Activated T-cell treated with anti-CD3 and anti-CD28 coated beads for 4 hours (primary cell): ENCODE data around the gene PDE1A.

ENCODE experiments used
- DNase-seq: peaks from one replicate; pipeline ENCODE4 v3.0.0-alpha.2; 2020

Gene PDE1A

DNA sequence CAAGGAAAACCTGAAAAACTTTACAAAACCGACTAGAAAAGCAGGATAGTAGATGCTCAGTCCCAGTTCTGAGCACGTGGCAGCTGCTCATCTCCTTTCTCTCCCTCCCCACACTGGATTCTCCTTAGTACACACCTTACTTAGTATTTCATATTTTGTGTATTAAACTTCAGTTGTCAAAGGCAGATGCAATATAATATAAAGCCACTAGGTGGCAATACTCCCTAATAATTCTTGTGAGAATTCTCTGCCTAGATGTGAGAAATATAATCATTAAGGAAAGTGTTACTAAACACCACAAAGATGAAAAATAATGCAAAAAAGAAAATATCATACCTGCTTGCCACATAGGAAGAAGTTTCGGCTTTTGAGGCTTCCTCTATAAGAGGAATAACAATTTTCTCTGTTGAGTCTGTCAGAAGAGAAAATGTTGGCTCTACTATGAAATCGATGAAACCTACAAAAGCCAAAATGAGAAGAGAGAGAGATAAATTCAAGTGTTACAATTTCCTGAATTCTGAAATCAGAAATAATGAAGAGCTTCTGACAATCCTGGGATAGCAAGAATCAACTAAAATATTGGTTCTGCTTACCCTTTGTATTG lies 240.6 kb downstream of the PDE1A start:
- no peak for DNase-seq

DNA sequence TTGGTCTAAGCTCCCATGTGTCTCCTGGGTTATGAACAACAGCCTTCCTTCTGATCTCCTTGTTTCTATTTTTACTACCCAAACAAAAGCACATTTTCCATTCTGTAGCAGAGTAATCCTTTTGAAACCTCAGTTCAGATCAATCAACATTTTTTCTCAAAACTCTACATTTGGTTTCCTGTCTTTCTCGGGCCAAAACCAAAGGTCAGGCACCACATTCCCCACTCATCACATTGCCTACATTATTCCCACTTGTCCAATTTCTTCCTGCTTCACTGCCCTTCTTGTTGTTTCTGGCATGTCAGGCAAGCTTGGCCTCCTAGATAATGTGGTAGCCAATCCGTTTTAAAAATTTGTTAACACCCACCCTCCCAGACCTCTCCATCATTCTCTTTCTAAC lies 244.4 kb downstream of the PDE1A start:
- DNase-seq, result no peak

DNA sequence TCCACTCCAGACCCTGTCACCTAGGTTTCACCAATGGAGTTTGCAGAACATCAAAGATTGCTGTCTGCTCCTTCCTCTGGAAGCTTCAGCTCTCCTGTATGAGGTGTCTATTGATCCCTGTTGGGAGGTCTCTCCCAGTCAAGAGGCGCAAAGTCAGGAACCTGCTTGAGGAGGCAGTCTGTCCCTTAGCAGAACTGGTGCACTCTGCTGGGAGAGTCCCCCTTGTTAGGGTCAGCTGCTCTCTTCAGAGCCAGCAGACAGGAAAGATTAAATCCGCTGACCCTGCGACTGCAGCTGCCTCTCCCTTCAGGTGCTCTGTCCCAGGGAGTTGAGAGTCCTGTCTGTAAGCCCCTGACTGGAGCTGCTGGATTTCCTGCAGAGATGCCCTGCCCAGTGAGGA lies 245.5 kb downstream of the PDE1A start:
- DNase-seq, result no peak

DNA sequence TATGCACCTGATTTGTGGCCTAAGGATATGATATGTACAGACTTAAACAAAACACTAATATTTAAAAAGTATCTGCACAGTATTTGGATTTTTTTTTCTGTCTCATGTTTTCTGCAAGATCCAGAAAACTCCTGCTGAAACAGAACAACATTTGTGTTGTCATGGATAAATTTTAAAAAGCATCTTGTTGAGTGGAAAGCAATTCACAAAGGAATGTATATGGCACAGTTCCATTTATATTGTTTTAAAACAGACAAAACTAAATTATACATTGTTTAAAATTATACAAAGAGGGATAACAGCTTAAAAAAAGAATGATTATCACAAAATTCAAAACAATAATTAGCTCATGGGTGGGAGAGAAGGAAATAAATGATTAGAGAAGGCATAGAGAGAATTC lies 247.7 kb downstream of the PDE1A start:
- no peak for DNase-seq

DNA sequence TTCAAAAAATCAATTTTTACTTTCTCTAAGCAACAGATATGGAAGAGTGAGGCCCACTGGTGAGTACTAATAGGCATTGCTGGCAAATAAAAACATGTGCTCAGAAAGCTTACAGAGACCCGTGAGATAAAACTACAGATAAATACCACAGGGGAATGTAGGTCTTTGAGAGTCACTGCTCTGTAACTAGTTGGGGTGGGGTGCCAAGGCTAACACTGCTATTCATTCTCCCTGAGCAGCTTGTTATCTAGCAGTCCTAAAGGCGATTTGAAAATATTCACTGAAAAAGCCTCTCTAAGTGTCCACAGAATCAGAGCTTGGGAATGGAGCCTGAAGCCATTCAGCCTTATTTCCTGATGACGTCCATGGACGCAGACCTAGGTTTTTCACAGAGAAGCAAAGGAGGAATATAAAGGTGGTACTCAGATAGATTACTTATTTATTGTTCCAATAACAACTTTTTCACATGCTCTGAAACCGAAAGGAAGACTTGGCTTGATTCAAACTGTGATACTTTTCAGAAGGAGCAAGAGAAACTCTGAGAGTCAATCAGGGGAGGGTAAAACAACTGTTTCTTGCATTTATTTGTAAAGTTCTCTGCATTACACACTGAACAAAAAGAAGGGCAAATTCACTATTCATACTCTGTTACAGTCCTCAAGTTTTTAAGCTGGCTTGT lies 252.8 kb downstream of the PDE1A start:
- no peak for DNase-seq

DNA sequence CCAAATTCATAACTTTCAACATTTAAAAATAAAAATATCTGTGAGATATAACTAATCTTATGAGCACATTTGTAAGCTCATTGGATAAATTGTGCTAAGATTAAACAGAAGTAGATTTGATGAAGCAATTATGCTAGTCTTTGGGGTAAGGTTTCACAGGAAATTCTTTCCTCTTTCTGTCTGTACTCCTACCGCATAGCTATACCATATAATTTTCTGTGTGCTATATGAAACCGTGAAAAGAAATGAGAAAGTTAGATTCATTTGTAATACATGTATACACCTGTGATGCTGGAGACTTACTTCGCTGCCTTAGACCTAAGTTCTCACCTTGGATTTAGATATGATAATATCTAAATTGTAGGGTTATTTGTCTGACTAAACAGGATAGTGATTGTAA lies 256.5 kb downstream of the PDE1A start:
- no peak for DNase-seq

DNA sequence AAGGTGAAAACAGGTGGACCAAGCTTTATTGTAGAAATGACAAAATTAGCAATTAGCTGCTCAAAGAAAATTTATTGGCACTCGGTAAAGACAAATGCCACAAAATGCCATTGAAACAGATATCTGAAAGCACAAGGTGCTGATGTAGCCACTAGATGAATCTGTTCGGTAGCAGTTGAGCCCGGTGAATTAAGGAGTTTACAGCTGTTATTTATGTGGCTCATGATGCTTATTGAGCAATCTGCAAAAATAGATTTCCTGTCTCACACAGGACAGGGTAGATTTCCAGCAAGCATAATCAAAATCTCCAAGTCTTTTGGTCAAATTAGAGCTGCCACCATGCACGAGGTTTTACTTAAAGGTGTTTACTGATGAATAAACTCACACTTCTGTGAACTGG lies 259.0 kb downstream of the PDE1A start:
- no peak for DNase-seq

DNA sequence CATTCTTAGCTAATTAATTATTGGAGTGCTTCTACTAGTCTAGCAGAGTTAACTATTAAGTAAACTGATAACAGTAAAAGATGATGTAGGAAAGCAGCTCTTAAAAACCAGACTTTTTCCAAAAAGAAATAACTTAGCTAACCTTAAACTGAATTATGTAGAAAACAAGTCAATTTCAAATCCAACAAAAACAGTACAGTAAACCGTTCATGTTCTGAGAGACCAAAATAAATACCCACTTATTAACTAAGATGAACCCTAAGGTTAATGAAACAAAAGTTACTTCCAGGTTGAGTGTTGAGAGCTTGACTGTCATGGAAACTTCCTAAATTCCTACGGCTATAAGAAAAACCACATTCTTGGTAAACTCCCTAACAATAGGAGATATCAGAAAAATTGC lies 260.0 kb downstream of the PDE1A start:
- no peak for DNase-seq

DNA sequence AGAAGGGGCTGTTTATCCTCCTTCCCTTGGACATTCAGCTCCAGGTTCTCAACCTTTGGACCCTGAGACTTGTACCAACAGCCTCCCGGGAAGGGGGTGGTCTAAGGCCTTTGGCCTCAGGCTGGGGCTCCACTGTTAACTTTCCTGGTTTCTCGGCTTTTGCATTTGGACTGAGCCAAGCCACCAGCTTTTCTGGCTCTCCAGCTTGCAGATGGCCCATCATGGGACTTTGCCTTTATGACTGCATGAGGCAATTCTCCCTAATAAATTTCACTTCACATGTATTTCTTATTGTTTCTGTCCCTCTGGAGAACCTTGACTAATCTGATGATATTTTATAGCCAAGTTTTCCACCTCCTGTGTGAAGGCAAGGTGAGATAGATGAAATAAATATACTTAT lies 260.4 kb downstream of the PDE1A start:
- DNase-seq, result no peak

DNA sequence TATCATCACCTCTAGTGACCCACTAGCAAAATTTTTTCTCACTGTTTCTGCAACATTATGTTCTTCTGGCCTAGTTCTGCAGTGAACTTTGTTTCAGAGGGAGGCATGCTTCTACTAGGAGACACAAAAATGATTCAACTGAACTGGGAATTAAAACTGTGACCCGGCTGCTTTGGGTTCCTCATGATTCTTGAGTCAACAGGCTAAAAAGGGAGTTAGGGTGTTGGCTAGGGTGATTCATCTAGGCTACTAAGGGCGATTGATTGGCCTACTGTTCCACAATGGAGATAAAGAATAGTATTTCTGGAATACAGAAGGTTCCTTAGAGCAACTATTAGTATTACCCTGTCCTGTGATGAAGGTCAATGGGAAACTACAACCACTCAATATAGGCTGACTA lies 261.6 kb downstream of the PDE1A start:
- no peak for DNase-seq

DNA sequence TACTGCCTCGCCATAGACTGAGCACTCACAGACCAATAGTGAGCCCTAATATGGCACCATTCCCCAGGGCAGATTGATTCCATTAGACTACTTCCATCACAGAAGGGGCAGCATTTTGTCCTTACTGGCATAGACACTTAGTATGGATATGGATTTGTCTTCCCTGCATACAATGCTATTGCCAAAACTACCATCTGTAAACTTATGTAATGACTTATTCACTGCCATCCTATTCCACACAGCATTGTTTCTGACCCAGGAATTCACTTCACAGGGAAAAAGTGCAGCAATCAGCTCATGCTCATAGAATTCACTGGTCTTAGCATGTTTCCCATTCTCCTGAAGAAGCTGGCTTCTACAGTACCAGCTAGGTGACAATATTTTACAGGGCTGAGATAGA lies 262.1 kb downstream of the PDE1A start:
- DNase-seq, result no peak

DNA sequence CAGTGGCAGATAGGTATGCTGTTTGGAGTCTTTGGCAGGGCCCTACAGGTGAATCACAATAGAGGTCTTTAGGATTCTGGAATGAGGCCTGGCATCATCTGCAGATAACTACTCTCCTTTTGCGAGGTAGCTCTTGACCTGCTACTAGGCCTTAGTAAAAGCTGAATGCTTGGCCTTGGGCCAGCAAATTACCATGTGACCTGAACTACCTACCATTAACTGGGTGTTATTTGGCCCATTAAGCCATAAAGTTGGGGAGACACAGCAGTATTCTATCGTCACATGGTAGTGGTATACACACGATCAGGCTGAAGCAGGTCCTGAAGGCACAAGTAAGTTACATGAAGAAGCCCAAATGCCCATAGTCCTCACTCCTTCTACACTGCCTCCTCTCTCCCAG lies 263.0 kb downstream of the PDE1A start:
- DNase-seq, result no peak

DNA sequence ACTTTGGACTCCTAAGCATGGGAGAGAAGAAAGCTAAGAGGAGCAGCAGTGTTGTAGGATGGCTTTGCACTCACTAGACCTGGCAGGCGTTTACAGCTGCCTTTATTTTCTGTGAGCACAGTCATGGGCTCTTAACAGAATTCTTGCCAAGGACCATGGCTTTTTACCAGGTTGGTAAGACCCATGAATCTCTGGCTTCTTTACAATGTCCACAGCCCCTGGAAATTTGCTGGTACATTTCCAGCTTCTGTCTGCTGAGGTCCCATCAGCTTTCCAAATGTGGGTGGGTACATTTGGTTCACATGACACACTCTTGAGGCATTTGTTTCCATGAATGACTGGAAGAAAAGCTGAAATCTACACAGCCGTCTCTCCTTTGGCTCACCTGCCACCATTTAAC lies 278.5 kb downstream of the PDE1A start:
- no peak for DNase-seq

DNA sequence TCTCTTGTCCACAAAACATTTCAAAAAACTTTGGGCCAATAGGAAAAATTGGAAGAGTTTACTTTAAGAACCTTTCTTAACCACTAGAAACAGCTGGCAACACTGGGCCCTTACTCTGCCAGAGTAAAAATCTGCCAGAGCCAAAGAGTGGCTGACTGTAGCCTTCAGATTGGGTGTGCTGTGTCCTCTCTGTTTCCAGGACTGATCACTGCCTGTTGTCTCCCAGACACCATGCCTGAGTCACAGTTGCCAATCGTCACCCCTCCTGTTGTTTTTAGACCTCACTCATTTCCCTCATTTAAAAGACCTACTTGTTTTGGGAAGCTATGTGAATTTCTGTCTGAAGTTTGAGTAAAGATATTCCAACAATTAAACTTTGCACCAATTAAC lies 282.1 kb downstream of the PDE1A start:
- DNase-seq, result no peak

DNA sequence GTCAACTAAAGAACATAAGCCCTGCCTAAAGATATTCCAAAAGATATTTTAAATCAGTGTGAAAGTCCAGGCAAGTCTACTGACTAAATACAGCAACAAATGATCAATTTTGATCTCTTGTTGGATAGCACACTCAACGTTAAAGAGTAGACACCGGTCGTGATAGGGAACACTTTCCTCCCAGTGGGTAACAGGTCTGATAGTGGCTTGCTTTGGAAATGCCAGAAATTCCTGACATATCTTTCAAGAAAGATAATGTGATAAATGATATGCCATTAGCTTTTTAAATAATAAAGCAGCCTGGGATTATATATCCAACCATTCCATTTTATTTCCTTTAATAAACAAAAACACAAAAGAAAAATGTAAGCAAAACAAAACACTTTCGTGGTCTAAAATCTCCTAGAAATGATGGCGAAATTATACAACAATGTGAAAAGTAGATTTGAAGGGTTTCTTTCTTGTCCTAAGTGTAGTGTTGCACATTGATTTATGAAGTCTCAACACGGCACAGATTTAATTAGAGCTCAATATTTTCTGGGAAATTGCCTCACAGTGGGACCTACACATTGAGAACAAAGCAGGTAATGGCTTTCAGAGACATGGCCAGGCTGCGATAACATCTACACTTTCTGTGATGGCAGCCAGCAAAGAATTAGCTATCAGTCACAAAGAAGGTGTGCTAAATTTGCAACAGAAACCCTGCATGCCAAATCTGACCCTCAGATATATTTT lies 282.6 kb downstream of the PDE1A start:
- no peak for DNase-seq

DNA sequence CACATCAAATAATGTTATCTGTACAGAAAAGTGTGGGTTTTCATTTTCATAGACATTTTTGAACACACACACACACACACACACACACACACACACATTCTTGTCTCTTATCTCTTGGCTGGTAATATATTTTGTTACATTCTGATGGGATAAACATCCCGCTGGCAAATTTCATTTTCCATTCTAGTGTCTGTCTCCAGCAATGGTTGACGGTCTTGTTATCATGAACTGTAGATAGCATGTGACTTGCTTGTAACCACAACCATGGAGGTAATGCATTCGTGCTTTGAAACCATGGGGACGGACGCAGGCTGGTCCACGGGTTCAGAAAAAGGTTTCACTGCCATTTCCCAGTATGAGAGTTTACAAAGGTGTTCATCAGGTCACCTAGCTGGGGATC lies 284.8 kb downstream of the PDE1A start:
- DNase-seq, result no peak

DNA sequence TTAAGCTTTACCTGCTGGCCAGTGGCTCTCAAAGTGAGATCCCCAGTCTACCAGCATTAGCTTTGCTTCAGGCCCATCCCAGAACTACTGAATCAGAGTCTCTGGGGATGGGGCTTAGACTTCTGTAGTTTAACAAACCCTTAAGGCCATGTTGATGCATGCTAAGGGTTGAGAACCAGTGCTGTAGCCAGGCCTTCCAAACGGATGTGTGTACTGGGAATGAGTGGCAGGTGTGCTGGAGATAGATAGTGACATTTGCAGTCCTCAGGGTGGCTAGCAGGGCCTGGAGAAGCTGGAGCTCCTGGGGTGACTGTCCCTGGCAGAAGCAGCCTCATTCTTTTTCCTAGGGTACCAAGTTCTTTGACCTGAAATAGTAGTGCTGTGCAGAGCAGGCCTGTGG lies 292.6 kb downstream of the PDE1A start:
- DNase-seq, result no peak

DNA sequence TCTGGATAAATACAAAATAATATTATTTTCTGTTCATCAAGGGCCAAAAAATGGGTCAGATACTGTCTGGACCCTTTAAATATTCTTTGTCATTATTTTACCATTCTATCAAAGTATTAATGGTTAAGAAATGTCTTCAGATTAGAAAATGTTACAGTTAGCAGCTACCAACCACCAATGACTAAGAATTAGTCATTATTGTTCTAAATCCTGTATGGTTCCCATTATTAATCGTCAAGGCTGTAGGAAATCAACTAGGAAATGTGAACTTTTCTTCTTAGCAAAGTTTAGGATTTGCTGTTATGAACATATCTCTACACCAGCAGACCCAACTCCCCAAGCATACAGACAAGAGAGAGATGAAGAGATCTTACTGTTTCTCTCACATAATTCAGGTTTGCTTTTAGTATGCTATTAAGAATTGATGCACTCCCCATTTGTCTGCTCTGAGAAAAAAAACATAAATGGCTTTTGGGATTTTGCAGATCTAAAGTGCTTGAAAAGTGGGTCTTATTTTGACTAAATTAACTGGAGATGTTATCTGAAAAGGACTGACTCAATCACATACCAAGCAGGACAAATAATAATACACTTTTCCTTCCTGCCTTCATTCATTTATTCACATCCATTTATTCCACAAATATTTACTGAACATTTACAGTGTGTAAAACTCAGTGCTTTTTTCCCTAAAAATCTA lies 293.5 kb downstream of the PDE1A start:
- DNase-seq, result no peak

DNA sequence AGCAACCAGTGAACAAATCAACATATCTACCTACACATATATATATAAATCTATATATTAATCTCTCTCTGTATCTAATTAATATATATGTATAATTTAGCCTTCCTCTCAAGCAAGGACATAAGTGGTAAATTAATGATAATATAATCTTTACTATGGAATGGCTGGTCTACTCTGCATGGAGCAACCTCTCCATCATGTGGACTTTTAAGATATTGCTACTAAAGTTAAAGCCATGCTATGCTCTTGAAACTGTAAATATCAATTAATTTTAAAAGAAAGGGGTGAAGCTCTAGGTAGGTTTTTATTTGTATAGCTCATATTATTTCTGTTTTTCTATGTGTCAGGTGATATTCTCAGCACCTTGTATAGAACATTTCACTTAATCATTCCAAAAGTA lies 294.2 kb downstream of the PDE1A start:
- no peak for DNase-seq

DNA sequence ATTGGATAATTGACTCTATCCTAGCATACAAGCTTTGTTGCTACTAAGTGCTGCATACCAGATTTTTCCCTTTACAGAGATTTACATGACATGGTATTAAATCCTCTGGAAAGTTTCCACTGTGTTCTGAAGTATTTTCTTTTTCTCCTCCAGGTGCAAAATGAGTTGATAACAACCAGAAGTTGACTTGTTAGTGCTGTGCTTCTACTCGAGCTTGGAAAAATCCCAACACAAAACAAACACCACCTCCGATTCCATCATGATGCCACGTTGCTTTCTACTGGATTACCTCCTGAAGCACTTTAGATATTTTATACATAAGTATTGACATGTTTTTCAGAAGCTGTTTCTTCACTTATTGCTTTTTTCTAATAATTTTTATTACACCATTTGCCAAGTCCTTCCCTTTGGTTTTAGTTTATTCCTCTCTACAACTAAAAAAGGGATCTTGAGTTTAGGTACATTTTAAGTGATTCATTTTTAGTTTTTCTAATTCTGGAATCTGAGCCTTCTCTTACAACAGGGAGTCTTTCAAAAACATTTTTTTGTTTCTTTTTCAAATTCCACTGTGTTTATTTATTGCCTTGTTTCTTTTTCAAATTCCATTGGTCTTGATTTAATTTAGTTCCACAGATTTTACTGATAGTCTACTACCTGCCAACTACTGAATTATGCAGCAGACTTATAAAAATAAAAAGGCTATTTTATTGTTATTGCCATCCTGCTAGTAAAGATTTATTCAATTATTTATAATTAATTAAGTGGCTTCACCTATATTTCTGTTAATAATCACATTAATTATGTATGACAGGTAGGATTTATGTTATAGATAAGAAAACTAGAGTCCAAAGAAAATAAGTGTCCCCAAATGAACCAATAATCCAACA lies 297.8 kb downstream of the PDE1A start:
- DNase-seq, result no peak

DNA sequence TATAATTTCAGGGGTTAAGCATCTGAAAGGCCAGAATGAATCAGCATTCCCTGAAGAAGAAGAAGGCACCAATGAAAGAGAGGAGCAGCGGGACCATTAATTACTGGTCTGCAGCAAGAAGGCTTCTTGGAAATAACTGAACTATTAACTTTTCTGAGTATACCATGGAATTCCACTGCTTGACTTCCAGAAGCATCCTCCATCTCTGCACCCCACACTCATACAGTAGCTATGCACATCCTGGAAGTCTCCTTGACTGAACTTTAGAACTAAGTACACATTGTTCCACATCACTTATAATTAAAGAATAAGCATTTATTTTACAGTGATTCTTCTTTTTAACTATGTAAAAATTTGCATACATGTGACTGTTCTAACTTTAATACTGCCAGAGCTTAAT lies 309.6 kb downstream of the PDE1A start:
- no peak for DNase-seq

DNA sequence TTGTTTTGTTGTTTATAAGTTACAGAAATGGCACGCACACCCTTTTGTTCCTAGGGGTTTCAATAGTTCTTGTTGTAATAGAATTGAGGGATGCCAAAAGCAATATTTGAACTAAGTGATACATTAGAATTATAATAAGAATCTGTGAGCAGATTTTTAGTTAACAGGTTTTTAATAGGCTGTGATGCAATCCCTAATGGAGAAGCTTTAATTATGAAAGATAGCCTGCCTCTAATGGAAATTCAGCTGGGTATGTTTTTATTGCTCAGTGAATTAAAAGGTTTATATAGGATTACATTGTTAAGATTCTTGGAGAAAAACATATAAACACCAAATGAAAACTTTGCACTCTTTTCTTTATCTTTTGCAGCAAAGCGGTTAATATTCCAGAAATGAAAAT lies 310.1 kb downstream of the PDE1A start:
- no peak for DNase-seq

DNA sequence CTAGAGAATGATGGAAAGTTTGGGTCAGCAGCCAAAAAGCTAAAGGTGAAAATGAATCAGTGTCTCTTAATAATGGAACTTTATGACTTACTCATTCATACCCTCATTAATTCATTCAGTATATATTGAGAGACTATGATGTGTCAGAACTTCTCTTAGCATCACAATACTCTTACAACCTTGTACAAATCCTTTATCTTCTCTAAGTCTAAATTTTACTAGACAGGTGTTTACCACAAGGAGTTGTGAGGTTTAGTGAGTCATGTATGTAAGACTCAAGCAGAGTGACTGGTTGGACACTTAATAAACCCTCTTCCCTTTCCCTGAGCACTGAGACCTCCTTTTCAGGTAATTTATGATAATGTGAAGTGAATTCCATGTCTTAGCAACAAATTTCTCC lies 311.6 kb downstream of the PDE1A start:
- DNase-seq, result no peak
